Measurements from ENCODE around the gene ROCK2. TPM values are rescaled to one million over a fixed set of nuclear protein-coding genes. Genes with fewer than 3 reads are reported as not detected.

Gene ROCK2
- total RNA-seq, 1 experiment from 2014 or later = 25.9 TPM

GRCh38 chr2:11161747-11162146 lies 182.7 kb downstream of the ROCK2 start (continued):
- no peak for TF ChIP-seq GRHL2 (CRISPR knock-in tag; IDR thresholded peaks at IDR 0.05; ENCODE audit: insufficient replicate concordance, severe bottlenecking)
- TF ChIP-seq FOXK1 (CRISPR knock-in tag; IDR thresholded peaks at IDR 0.05) = no peak
- TF ChIP-seq, protein P1, sequence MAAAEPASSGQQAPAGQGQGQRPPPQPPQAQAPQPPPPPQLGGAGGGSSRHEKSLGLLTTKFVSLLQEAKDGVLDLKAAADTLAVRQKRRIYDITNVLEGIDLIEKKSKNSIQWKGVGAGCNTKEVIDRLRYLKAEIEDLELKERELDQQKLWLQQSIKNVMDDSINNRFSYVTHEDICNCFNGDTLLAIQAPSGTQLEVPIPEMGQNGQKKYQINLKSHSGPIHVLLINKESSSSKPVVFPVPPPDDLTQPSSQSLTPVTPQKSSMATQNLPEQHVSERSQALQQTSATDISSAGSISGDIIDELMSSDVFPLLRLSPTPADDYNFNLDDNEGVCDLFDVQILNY (CRISPR knock-in tag; IDR thresholded peaks at IDR 0.05) = no peak
- no peak for TF ChIP-seq SMAD4 (CRISPR knock-in tag; IDR thresholded peaks at IDR 0.05)
- no peak for TF ChIP-seq ZNF425 (CRISPR knock-in tag; conservative IDR thresholded peaks at IDR 0.05)
- no peak for TF ChIP-seq TCF7 (CRISPR knock-in tag; IDR thresholded peaks at IDR 0.05; ENCODE audit: low read depth)
- TF ChIP-seq HMGXB4 (CRISPR knock-in tag; IDR thresholded peaks at IDR 0.05) = no peak
- no peak for TF ChIP-seq CREM (CRISPR knock-in tag; IDR thresholded peaks at IDR 0.05)
- no peak for TF ChIP-seq NR2C2 (CRISPR knock-in tag; IDR thresholded peaks at IDR 0.05)
- no peak for TF ChIP-seq ZNF263 (CRISPR knock-in tag; IDR thresholded peaks at IDR 0.05; ENCODE audit: low read depth)

- H3K4me1 Mint-ChIP-seq = peaks cover 2% of the 10 kb centered on the region
- DNase-seq (ENCODE audit: low spot score) = no peak
- no peak overlapping the region for H3K4me3 Mint-ChIP-seq
- H3K36me3 Mint-ChIP-seq = no peaks in the 10 kb centered on the region
- no peak overlapping the region for H3K27ac Mint-ChIP-seq
- no peak for ATAC-seq
- no peaks in the 10 kb centered on the region for H3K9me3 Mint-ChIP-seq
- TF ChIP-seq ZNF232 (CRISPR knock-in tag; IDR thresholded peaks at IDR 0.05) (no peak), ZNF317 (CRISPR knock-in tag; IDR thresholded peaks at IDR 0.05; ENCODE audit: borderline replicate concordance, low read depth) (no peak), ZNF121 (CRISPR knock-in tag; IDR thresholded peaks at IDR 0.05) (no peak), PREB (CRISPR knock-in tag; IDR thresholded peaks at IDR 0.05; ENCODE audit: borderline replicate concordance) (no peak), HMGXB4 (CRISPR knock-in tag; IDR thresholded peaks at IDR 0.05) (no peak), CREM (CRISPR knock-in tag; IDR thresholded peaks at IDR 0.05) (no peak), AFF4 (CRISPR knock-in tag; IDR thresholded peaks at IDR 0.05; ENCODE audit: borderline replicate concordance) (no peak)
- POLR2A ChIA-PET = no interaction called here
- H3K27me3 Mint-ChIP-seq (ENCODE audit: low read depth) = peaks cover 8% of the 10 kb centered on the region
- CTCF ChIA-PET = interaction anchor here (1.1 to 2.1 kb wide), 2 partner anchors 27 to 29 kb away, joined by 6 to 8 read pairs; a partner anchor contains a TSS
These were observed 183.5 kb downstream of the ROCK2 start for GRCh38 chr2:11160731-11161455.

Data from WTC11 (cell line).